ENCODE data around the gene CCNL2. TPM values are rescaled to one million over a fixed set of nuclear protein-coding genes. Genes with fewer than 3 reads are reported as not detected.
A peak's percentile ranks its signal among the peaks of the same experiment; 100 is the strongest.

CCNL2 gene
- total and polyA plus RNA-seq, 2 of the 13 experiments (the other 11 are each of a cell fraction or from before 2014, with no cell fraction given), result 105 to 340 TPM

DNA sequence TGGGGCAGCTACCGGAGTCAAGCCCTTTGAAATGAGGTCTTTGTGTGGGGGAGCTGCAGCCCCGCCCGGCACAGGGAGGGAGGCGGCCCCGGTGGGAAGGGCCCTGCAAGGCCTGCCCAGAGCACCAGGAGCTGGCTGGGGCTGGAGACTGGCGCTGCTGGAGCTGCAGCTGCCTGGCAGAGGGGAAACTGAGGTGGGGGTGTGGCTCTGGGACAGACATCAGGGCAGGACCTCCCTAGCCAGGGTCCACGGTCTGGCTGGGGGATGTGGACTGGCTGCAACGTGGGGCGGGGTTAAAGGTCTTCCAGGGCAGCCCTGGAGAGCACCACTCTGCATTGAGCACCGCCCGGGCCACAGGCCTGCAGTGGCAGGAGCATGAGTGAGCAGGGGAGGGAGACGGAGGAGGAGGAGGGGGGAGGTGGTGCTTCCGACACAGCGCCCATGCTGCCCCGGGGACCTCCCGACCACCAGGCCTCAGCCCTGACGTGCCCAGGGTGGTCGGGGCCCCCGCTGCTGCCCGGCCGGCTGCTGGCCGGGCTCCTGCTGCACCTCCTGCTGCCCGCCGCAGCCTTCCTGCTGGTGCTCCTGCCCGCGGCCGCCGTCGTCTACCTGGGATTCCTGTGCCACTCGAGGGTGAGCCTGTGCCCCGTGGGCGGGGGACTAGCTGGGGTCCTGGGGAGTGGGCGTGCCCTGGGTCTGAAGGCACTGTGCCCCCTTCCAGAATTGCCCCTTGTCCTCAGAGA, 26.8 kb upstream of the CCNL2 start (continued):
- TF ChIP-seq STAT5B (CRISPR knock-in tag; IDR thresholded peaks at IDR 0.05) (no peak), ZBTB8A (CRISPR knock-in tag; IDR thresholded peaks at IDR 0.05; ENCODE audit: borderline replicate concordance, low read depth) (no peak), ZNF446 (CRISPR knock-in tag; IDR thresholded peaks at IDR 0.05) (no peak), ZNF616 (CRISPR knock-in tag; IDR thresholded peaks at IDR 0.05; ENCODE audit: low read depth) (no peak), ZNF879 (CRISPR knock-in tag; IDR thresholded peaks at IDR 0.05) (no peak), SNAPC2 (CRISPR knock-in tag; IDR thresholded peaks at IDR 0.05) (peak; percentile 54; the same call in 1 of the 2 replicates), ZNF232 (CRISPR knock-in tag; IDR thresholded peaks at IDR 0.05; ENCODE audit: borderline replicate concordance) (no peak), RBFOX2 (IDR thresholded peaks at IDR 0.05; ENCODE audit: low read depth, low read length) (peak; percentile 82), CCAR2 (optimal IDR thresholded peaks at IDR 0.05; ENCODE audit: low read depth, low read length) (no peak), PRMT3 (CRISPR knock-in tag; IDR thresholded peaks at IDR 0.05; ENCODE audit: borderline replicate concordance, low read depth) (no peak), ZNF12 (CRISPR knock-in tag; IDR thresholded peaks at IDR 0.05) (no peak), FOXK2 (IDR thresholded peaks at IDR 0.05) (no peak), ZNF841 (CRISPR knock-in tag; IDR thresholded peaks at IDR 0.05; ENCODE audit: borderline replicate concordance) (no peak)
- TF ChIP-seq, protein P1, sequence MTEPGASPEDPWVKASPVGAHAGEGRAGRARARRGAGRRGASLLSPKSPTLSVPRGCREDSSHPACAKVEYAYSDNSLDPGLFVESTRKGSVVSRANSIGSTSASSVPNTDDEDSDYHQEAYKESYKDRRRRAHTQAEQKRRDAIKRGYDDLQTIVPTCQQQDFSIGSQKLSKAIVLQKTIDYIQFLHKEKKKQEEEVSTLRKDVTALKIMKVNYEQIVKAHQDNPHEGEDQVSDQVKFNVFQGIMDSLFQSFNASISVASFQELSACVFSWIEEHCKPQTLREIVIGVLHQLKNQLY (CRISPR knock-in tag; IDR thresholded peaks at IDR 0.05), result no peak
- TF ChIP-seq, protein P2, sequence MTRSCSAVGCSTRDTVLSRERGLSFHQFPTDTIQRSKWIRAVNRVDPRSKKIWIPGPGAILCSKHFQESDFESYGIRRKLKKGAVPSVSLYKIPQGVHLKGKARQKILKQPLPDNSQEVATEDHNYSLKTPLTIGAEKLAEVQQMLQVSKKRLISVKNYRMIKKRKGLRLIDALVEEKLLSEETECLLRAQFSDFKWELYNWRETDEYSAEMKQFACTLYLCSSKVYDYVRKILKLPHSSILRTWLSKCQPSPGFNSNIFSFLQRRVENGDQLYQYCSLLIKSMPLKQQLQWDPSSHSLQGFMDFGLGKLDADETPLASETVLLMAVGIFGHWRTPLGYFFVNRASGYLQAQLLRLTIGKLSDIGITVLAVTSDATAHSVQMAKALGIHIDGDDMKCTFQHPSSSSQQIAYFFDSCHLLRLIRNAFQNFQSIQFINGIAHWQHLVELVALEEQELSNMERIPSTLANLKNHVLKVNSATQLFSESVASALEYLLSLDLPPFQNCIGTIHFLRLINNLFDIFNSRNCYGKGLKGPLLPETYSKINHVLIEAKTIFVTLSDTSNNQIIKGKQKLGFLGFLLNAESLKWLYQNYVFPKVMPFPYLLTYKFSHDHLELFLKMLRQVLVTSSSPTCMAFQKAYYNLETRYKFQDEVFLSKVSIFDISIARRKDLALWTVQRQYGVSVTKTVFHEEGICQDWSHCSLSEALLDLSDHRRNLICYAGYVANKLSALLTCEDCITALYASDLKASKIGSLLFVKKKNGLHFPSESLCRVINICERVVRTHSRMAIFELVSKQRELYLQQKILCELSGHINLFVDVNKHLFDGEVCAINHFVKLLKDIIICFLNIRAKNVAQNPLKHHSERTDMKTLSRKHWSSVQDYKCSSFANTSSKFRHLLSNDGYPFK (CRISPR knock-in tag; IDR thresholded peaks at IDR 0.05; ENCODE audit: borderline replicate concordance), result no peak
- TF ChIP-seq, protein P3, sequence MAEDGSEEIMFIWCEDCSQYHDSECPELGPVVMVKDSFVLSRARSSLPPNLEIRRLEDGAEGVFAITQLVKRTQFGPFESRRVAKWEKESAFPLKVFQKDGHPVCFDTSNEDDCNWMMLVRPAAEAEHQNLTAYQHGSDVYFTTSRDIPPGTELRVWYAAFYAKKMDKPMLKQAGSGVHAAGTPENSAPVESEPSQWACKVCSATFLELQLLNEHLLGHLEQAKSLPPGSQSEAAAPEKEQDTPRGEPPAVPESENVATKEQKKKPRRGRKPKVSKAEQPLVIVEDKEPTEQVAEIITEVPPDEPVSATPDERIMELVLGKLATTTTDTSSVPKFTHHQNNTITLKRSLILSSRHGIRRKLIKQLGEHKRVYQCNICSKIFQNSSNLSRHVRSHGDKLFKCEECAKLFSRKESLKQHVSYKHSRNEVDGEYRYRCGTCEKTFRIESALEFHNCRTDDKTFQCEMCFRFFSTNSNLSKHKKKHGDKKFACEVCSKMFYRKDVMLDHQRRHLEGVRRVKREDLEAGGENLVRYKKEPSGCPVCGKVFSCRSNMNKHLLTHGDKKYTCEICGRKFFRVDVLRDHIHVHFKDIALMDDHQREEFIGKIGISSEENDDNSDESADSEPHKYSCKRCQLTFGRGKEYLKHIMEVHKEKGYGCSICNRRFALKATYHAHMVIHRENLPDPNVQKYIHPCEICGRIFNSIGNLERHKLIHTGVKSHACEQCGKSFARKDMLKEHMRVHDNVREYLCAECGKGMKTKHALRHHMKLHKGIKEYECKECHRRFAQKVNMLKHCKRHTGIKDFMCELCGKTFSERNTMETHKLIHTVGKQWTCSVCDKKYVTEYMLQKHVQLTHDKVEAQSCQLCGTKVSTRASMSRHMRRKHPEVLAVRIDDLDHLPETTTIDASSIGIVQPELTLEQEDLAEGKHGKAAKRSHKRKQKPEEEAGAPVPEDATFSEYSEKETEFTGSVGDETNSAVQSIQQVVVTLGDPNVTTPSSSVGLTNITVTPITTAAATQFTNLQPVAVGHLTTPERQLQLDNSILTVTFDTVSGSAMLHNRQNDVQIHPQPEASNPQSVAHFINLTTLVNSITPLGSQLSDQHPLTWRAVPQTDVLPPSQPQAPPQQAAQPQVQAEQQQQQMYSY (CRISPR knock-in tag; IDR thresholded peaks at IDR 0.05), result no peak
- TF ChIP-seq, protein P4, sequence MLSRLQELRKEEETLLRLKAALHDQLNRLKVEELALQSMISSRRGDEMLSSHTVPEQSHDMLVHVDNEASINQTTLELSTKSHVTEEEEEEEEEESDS (CRISPR knock-in tag; IDR thresholded peaks at IDR 0.05; ENCODE audit: borderline replicate concordance), result no peak
- TF ChIP-seq, protein P5, sequence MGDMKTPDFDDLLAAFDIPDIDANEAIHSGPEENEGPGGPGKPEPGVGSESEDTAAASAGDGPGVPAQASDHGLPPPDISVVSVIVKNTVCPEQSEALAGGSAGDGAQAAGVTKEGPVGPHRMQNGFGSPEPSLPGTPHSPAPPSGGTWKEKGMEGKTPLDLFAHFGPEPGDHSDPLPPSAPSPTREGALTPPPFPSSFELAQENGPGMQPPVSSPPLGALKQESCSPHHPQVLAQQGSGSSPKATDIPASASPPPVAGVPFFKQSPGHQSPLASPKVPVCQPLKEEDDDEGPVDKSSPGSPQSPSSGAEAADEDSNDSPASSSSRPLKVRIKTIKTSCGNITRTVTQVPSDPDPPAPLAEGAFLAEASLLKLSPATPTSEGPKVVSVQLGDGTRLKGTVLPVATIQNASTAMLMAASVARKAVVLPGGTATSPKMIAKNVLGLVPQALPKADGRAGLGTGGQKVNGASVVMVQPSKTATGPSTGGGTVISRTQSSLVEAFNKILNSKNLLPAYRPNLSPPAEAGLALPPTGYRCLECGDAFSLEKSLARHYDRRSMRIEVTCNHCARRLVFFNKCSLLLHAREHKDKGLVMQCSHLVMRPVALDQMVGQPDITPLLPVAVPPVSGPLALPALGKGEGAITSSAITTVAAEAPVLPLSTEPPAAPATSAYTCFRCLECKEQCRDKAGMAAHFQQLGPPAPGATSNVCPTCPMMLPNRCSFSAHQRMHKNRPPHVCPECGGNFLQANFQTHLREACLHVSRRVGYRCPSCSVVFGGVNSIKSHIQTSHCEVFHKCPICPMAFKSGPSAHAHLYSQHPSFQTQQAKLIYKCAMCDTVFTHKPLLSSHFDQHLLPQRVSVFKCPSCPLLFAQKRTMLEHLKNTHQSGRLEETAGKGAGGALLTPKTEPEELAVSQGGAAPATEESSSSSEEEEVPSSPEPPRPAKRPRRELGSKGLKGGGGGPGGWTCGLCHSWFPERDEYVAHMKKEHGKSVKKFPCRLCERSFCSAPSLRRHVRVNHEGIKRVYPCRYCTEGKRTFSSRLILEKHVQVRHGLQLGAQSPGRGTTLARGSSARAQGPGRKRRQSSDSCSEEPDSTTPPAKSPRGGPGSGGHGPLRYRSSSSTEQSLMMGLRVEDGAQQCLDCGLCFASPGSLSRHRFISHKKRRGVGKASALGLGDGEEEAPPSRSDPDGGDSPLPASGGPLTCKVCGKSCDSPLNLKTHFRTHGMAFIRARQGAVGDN (CRISPR knock-in tag; IDR thresholded peaks at IDR 0.05), result peak; percentile 93
